Measurements from ENCODE around the gene UFC1.

Gene UFC1

DNA sequence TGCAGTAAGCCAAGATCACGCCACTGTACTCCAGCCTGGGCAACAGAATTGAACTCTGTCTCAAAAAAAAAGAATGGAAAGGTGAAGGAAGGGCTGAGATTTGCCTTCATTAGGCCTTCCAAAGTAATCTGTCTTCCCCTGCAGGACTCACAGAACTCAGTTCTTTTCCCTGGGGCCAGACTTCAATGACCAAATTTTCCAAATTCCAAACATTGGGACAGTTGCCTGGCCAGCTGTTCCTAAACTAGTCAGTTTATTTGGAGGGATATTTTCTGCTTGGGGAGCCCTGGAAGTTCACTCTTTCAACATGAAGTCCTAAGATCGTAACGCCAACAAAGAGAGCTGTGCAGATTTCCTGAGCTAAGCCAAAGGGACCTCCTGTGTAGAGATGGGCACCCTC, 15.9 kb upstream of the UFC1 start:
- no peak for DNase-seq

DNA sequence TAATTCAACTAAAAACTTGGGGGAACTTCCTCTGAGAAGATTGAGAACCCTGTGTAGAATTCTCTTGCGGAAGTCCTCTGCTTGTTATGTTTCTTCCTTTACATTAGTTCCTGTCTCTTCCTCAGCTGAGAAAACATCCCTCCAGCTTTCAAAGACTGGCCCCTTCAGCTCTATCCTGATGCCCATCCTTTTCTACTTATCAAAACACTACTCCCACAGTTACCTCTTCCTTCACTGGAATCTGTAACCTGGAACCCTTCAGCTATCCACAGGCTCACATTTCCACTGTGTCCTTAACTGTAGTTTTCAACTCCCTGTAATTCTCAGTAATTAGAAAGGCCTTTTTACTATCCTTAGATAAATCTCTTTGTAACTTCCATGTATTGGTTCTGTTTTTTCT, 15.3 kb upstream of the UFC1 start:
- DNase-seq: no peak

DNA sequence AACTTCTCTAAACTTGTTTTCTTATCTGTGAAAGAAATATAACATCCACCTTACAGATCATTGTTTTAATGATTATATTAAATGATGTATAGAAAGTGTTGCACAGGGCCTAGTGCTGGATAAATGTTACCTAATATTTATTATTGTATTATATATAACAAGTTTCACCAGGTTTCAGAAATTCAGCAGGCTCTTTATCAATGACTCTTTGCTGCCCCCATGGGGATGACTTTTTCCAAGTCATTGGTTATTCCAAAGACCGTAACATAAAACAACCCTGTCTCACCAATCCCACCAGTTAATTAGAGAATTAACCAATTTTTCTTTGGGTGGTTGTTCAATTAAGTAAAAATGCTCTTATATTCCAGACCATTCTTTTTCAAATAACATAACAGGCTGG, 14.0 kb upstream of the UFC1 start:
- no peak for DNase-seq

DNA sequence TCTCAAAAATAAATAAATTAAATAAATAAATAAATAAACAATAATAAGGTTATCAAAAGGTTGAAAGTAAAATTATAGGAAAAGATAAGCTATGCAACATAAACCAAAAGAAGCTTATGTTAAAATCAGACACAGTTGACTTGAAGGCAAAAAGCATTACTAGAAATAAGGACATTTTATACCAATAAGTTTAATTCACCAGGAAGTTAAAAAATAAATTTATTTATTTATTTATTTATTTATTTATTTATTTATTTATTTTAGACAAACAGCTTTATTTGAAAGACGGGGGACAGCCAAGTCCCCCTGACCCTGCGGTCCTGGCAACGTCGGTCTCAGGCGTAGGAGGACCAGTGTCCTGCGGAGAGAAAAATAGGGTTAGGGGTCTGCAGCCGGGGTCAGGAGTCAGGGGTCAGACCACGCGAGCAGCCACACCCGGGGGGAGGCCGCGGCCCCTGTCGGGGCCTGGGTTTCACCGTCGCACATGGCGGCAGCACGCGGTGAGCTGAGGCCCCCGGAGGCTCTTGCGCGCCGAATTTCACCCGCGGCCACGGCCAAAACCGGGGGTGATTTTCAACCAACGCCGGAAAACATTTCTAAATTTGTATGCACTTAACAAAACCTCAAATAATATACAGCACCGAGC, 12.9 kb upstream of the UFC1 start:
- no peak for DNase-seq

DNA sequence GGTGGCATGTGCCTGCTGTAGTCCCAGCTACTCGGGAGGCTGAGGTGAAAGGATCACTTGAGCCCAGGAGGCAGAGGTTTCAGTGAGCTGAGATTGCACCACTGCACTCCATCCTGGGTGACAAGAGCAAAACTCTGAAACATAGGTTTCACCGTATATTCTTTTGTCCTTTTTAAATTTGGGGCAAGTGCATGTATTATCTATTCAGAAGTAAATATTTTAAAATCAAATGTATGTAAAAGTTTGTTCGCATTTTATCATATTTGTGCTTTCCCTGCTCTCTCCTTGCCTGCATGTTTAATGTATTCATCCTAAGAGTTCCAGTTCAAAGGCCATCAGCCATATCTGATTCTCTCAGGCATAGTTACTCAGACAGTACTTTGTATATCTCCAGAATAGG, 7.9 kb upstream of the UFC1 start:
- DNase-seq: no peak

DNA sequence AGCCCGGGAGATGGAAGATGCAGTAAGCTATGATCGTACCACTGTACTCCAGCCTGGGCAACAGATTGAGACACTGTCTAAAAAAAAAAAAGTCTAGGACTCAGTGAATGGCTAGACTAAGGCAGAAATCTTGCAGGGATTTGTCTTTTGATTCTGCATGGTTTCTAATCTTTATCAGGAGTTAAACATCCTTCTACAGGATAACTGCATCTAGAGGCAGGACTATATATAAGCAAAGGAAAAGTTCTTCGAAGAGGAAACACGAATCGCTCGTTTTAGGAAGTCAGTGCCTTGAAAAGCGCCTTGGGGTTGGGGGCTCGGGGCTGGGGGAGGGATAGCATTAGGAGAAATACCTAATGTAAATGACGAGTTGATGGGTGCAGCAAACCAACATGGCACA, 602 bp upstream of the UFC1 start:
- no peak for DNase-seq

DNA sequence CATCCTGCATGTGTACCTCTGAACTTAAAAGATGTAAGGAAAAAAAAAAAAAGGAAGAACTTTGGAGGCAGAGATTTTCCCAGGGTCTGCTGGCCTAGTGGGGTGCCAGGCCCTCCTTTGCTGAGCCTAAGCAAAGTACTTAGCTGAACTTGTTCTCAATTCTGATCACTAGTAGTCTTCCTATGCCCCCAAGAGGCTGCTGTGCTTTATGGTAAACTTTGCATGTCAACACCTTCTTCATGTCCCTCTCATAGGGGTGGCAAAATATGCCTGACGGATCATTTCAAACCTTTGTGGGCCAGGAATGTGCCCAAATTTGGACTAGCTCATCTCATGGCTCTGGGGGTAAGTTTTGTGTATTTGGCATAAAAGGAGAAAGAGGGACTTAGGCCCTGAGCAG, 4.1 kb downstream of the UFC1 start:
- DNase-seq: no peak

DNA sequence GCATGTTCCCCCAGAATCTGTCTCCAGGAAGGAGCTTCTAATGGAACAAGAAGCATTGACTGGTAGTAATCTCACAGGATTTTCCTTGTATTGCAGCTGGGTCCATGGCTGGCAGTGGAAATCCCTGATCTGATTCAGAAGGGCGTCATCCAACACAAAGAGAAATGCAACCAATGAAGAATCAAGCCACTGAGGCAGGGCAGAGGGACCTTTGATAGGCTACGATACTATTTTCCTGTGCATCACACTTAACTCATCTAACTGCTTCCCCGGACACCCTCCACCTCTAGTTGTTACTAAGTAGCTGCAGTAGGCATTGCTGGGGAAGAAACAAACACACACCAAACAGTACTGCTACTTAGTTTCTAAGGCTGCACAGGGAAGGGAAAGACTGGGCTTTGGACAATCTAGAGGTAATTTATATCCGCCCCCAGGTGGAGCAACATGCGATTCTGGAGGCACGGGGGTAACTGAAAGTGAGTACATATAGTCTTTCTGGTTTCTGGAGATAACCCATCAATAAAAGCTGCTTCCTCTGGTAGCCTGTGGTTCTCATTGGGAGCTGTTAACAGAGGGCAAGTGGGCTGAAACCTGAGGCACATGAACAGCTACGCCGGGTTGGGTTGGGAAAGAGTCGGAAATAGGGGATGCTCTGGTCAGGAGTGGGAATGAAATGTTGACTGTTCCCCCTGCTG, 4.7 kb downstream of the UFC1 start:
- DNase-seq: no peak

DNA sequence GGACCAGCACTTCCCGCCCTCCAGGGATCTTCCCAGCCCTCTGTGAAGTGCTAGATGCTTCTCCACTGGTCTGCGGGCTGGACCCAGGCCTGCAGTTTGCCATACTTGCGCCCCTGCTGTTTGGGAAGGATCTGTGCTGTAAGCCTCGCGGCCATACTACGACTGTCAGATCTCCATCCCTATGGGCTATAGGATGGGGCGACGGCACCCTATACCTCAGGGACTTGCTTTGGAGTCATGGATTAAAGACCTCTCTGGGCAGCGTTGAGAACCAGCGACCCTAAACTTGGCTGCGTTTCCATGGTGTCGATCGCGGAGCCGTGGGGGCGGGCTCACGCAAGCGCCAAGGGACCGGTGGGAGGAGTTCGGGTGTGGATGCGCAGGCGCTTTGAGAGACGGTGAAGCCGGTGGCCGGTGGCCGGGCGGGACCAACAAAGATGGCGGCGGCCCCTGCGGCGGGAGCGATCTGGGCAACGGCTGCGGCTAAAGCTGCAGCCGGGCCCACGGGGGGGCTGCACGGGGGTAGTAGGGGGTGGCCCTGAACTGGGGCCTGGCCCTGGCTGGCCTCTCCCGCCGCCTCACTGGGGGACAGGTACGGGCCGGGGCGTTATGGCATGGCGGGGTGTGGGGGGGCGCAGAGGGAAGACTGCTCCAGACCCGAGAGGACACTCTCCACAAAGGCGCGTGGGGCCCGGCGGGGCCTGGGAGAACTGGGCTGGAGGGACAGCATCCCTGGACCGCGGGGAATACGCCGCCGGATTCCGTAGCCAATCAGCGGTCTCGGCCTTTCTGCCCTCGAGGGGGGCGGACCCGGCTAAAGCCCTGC, 5.5 kb downstream of the UFC1 start, which contains the start of gene USP21:
Gene USP21, plus strand, starts transcription at position 414 of the 826 bp plus-strand sequence. CDS start 1,141 bp downstream, outside the sequence.
- DNase-seq: peak; percentile 49

DNA sequence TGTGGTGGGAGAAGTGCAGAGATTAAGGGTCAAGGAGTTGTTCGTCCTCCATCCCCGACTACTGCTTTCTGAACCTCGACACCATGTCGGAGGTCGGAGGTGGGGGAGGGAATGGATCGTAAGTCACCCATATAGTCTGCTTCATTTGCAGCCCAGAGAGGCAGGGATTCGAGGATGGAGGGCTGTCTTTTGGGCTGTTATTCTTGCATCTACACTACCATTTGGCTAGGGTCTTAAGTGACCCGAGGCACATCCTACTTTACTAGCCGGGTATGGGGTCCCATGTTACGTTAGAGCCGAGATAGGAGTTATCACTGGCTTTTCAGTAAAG, 6.1 kb downstream of the UFC1 start:
- no peak for DNase-seq

DNA sequence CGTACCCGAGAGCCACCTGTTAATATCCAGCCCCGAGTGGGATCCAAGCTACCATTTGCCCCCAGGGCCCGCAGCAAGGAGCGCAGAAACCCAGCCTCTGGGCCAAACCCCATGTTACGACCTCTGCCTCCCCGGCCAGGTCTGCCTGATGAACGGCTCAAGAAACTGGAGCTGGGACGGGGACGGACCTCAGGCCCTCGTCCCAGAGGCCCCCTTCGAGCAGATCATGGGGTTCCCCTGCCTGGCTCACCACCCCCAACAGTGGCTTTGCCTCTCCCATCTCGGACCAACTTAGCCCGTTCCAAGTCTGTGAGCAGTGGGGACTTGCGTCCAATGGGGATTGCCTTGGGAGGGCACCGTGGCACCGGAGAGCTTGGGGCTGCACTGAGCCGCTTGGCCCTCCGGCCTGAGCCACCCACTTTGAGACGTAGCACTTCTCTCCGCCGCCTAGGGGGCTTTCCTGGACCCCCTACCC, 6.9 kb downstream of the UFC1 start:
- no peak for DNase-seq

DNA sequence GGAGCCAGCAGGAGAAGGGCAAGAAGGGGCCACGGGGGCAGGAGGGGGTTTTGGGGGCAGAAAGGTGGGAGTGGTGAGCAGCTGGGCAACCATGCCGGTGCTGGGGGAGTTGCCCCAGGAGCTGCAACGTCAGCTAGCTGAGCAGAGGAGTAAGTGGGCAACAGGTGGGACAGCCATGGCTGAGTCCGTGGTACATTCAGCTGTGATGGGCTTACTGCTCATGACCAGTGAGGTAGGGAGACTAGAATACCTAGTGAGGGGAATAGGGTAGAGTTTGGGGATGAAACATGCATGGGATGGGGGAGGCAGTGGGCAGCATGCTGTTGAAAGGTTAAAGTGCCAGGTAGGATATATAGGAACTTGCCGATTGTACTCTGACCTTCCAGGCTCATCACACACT, 7.9 kb downstream of the UFC1 start:
- no peak for DNase-seq

DNA sequence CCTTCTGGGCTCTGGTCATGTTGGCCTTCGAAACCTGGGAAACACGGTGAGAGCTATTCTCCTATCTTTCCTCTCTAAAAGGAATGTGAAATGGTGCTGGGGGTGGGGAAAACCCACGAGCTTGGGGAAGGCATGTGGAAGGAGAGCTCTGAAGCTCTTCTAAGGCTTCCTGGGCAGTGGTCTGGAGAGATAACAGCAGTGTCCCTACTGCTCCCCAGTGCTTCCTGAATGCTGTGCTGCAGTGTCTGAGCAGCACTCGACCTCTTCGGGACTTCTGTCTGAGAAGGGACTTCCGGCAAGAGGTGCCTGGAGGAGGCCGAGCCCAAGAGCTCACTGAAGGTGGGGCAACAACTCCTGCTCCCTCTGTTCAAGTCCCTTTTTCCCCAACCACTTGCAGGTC, 8.3 kb downstream of the UFC1 start:
- no peak for DNase-seq

DNA sequence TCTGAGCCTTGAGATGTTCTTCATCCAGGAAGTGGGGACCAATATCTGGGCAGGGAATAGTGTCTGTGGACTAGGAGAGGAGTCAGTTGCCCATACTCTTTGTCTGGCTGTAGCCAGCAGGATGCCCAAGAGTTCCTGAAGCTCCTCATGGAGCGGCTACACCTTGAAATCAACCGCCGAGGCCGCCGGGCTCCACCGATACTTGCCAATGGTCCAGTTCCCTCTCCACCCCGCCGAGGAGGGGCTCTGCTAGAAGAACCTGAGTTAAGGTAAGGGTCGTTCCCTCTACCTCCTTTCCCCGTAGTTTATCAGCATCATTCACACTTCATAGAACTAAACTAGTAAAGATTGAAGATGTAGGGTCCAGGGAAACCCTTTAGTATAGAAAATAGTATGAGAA, 9.0 kb downstream of the UFC1 start:
- no peak for DNase-seq

DNA sequence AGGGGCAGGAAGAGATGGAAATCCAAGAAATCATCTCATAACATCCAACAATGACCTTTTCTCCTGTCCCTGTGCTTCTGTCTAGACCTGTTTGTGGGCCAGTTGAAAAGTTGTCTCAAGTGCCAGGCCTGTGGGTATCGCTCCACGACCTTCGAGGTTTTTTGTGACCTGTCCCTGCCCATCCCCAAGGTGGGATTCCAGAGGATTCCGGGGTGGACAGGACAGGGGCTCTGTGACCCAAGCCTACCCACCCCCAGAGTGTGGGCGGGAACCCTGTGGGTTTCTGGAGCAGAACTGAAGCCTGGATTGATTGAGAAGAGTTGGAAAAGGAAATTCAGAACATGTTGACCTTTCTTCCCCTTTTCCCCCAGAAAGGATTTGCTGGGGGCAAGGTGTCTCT, 10.0 kb downstream of the UFC1 start:
- no peak for DNase-seq

DNA sequence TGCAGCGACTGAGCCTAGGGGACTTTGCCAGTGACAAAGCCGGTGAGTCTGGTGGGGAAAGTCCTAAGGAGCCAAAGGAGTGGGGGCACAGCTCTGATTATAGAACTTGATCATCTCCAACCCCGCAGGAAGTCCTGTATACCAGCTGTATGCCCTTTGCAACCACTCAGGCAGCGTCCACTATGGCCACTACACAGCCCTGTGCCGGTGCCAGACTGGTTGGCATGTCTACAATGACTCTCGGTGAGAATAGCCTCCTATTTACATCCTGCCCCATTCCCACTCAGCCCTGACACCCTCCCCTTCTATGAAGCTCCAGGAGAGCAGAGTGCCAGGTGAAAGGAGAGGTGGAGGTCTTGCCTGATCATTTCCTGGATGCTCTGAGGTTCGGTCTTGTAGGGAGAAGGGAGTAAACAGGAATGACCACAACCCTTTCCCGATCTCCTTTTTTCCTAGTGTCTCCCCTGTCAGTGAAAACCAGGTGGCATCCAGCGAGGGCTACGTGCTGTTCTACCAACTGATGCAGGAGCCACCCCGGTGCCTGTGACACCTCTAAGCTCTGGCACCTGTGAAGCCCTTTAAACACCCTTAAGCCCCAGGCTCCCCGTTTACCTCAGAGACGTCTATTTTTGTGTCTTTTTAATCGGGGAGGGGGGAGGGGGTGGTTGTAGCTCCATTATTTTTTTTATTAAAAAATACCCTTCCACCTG, 11.3 kb downstream of the UFC1 start:
- no peak for DNase-seq

DNA sequence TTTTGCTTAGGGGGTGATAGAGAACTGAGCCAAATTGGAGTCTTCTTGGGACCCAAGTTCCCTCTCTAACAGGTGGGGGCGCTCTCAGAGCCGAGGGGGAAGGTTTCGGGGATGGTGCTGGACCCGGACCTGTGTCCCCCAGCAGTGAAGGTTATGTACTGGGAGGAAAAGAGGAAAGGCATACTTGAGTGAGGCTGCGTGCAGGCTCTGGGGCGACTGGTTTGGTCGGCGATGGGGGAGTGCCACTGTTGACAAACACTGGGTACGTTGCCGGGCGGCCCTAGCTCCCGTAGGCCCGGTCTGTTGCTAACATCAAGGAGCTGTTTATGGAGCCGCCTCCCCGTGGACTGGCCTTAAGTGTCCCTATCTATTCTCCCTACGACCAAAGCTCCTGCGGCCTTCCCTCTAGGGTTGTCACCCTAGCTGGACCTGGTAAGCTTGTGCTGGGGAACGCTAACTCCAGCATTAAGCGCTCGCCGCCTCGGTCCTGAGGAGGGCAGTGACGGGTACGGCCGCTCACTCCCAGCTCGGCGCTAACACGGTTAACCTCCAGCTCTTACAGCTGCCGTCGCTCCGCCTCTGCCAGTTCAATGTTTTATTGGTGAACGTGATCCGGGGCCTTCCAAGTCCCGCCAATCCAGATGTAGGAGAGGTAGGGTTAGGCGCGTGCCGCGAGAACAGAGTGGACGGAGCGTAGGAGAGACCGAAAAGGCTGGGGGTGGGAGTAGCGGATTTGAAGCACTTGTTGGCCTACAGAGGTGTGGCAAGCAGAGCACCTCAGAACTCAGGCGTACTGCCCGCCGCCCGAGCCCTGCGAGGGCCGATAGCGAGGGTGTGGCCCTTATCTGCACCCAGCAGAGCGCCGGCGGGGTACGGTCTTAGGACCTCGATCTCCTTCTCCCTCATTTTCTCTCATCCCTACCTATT, 12.2 kb downstream of the UFC1 start, which contains the start of gene PPOX:
Gene PPOX, plus strand, starts transcription at position 685 of the 927 bp plus-strand sequence. CDS start 422 bp downstream, outside the sequence.
- peak; percentile 87 for DNase-seq

DNA sequence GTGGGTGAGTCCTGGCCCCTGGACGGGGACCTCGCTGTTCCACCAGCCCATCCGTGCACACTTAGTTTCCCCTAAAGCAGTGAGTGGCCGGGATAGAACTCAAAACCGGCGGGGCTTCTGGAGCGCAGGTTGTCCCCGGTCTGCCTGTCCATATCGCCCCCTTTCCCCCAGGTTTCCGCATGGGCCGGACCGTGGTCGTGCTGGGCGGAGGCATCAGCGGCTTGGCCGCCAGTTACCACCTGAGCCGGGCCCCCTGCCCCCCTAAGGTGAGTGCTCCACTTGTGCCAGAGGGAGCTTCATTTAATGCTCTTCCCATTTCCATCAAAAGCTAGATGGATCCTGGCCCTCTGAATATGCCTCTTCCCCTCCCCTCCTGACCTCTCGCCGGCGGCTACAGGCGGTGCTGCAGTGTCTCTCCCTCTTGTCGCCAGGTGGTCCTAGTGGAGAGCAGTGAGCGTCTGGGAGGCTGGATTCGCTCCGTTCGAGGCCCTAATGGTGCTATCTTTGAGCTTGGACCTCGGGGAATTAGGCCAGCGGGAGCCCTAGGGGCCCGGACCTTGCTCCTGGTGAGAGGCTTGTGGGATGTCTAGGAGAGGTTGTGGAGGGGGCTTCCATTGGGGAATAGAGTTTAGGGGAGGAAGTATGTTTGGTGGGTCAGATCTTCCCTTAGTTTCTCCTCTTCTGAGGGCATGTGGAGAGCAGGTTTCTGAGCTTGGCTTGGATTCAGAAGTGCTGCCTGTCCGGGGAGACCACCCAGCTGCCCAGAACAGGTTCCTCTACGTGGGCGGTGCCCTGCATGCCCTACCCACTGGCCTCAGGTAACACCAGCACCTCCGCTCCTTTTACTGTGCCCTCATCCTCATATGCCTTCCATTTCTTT, 13.1 kb downstream of the UFC1 start:
- no peak for DNase-seq

DNA sequence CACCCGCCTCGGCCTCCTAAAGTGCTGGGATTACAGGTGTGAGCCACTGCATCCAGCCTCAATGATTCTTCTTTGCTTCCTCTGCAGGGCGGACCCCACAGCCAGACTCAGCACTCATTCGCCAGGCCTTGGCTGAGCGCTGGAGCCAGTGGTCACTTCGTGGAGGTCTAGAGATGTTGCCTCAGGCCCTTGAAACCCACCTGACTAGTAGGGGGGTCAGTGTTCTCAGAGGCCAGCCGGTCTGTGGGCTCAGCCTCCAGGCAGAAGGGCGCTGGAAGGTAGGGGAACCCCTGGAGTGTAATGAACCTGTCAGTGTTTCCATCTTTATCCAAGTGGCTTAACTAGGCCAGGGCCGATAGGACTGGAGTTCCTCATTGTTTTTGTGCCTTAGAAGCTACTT, 15.1 kb downstream of the UFC1 start:
- DNase-seq: no peak

DNA sequence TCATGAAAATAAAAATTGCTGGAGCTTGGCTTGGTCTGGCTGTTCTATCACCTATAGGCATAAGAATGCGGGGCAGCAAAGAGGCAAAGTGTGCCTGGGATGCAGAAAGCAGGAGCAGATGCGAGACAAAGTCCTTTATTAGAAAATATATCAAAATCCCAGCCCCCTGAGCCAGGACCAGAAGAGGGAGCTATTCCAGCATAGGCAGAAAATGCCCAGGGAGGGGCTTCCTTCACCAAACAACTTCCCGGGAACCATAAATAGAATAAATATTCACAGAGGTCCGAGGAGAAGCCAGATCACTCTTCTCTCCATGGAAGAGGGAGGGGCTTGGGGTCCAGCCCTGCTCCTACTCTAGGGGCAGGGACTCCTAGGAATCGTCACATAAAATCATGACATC, 17.4 kb downstream of the UFC1 start:
- no peak for DNase-seq

DNA sequence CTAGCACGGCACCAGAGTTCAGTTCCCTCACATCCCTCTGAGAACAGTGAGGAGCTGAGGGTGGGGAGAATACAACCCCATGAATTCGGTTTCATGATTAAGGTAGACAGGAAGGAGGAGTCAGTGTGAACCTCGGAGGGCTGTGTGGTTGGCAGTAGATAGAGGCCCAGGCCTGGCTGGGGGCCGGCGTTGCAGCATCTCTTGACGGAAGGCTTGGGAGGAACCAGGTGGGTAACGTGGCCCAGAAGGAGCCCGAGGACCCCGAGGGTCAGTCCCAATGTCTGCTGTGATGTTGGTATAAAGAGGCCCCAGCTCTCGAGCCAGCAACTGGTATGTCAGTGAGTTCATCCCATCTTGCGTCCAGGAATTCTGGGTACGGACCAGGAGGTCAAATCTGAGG, 17.9 kb downstream of the UFC1 start:
- no peak for DNase-seq
